ENCODE results near the gene C1S. TPM values are rescaled to one million over a fixed set of nuclear protein-coding genes. Genes with fewer than 3 reads are reported as not detected.

C1S gene
- total and polyA plus RNA-seq, 9 of the 15 experiments (the other 6 are each of a cell fraction or from before 2014, with no cell fraction given): 0.08 to 0.84 (median 0.27) TPM

- no peak for TF ChIP-seq PHF21A (IDR thresholded peaks at IDR 0.05; ENCODE audit: borderline replicate concordance, low read depth)
- 0 out of 2 replicates have a peak, but pooled peaks have one; percentile 14 for TF ChIP-seq ZNF592 (IDR thresholded peaks at IDR 0.05)
These were observed 41.4 kb upstream of the C1S start (continued) for GRCh38 chr12:7019043-7019569.

GRCh38 chr12:7021956-7022355 lies 38.6 kb upstream of the C1S start:
- CTCF ChIA-PET (ENCODE audit: low intra/inter-chr PET ratio): no interaction called here
- no TSS peak for BruUV-seq (replicated peaks)
- in situ Hi-C loops (cut with MboI): no loop called here
- TF ChIP-seq CBFA2T2 (conservative IDR thresholded peaks at IDR 0.05) (no peak), ZNF253 (CRISPR knock-in tag; conservative IDR thresholded peaks at IDR 0.05) (no peak), U2AF2 (optimal IDR thresholded peaks at IDR 0.05; ENCODE audit: low read depth, low read length) (no peak), NFE2 (IDR thresholded peaks at IDR 0.05; ENCODE audit: low read depth) (peak; percentile 46; the same call in 1 of the 2 replicates), E2F1 (CRISPR knock-in tag; IDR thresholded peaks at IDR 0.05) (no peak), SMAD4 (CRISPR knock-in tag; conservative IDR thresholded peaks at IDR 0.05) (no peak), CREB1 (IDR thresholded peaks at IDR 0.05) (no peak), CREB1 (CRISPR knock-in tag; IDR thresholded peaks at IDR 0.05) (no peak), KDM1A (IDR thresholded peaks at IDR 0.05) (peak; percentile 56 to 68), ZNF263 (CRISPR knock-in tag; IDR thresholded peaks at IDR 0.05; ENCODE audit: borderline replicate concordance) (no peak), DNMT1 (IDR thresholded peaks at IDR 0.05) (no peak), NCOA2 (IDR thresholded peaks at IDR 0.05; ENCODE audit: partially characterized antibody in 2 of 2) (no peak), NR2C2 (CRISPR knock-in tag; IDR thresholded peaks at IDR 0.05) (no peak), NR2C2 (tag; IDR thresholded peaks at IDR 0.05) (0 out of 2 replicates have a peak, but pooled peaks have one; percentile 17)

More at GRCh38 chr12:7021956-7022355, 38.6 kb upstream of the C1S start:
- Histone ChIP-seq H4K20me1 (replicated peaks; ENCODE audit: control insufficient read depth, insufficient read depth, low read length) (no peaks in the 10 kb centered on the region), H3K27me3 (ENCODE audit: control insufficient read depth in 2 of 2, insufficient read depth in 2 of 2, low read length in 2 of 2) (no peaks in the 10 kb centered on the region), H3K27ac (ENCODE audit: extremely low read depth, low read depth, low read length) (no peak overlapping the region), H2AFZ (ENCODE audit: low read depth, low read length) (no peak overlapping the region), H3K4me3 (no peak overlapping the region), H3K36me3 (ENCODE audit: control insufficient read depth, insufficient read depth, low read length) (no peaks in the 10 kb centered on the region), H3K4me2 (ENCODE audit: insufficient read depth, low read length) (no peak overlapping the region), H3K9me3 (replicated peaks; ENCODE audit: control insufficient read depth, insufficient read depth, low read depth, low read length) (no peaks in the 10 kb centered on the region), H3K4me1 (replicated peaks in 1 of 2; ENCODE audit: control insufficient read depth in 2 of 2, insufficient read depth in 2 of 2, low read length in 2 of 2) (peaks cover 5 to 15% of the 10 kb centered on the region in 2 experiments; a peak in 4 of 5 replicates), H3K9ac (ENCODE audit: insufficient read depth in 1 of 2, low read depth in 2 of 2, low read length in 2 of 2) (no peak overlapping the region), H3K9me1 (ENCODE audit: control insufficient read depth, insufficient read depth, low read length) (no peaks in the 10 kb centered on the region), H3K79me2 (ENCODE audit: control insufficient read depth, insufficient read depth, low read length) (peaks cover 12% of the 10 kb centered on the region)
- intact Hi-C loops (cut with micrococcal nuclease): no loop called here
- DNase-seq (ENCODE audit: extremely low read depth in 1 of 4, low spot score in 3 of 4) (no peak), FAIRE-seq (no peak), ATAC-seq (no peak)
- POLR2A ChIA-PET: interaction anchor here (0.7 kb wide), 1 partner anchor 20 kb away, joined by 3 read pairs; no protein-coding TSS in a partner anchor
- 17% methylated on average over 4 of the region's 5 CpGs for WGBS (ENCODE audit: insufficient coverage, low coverage, missing lambda C conversion rate)

All from K562 (cell line).